Choroid plexus epithelial cell (primary cell): ENCODE results near the gene KRTAP19-4.
"Not testable (repeated sequence)": the region's sequence is repeated elsewhere in the genome, so short reads cannot be mapped to it uniquely, and the experiment has no call there.

Experiments
- DNase-seq: peaks from one replicate; pipeline ENCODE4 v3.0.0-alpha.2; 2010; ENCODE audit warnings: low read depth
- H3K4me3 ChIP-seq: 2 replicates; pipeline ENCODE4 v1.5.1; 2011; ENCODE audit warnings: low read depth, mild to moderate bottlenecking, control low read depth, low read length, moderate library complexity
- TF ChIP-seq, protein P1 (sequence below): conservative IDR thresholded peaks from 2 replicates; pipeline ENCODE4 v1.5.1; 2011; ENCODE audit warnings: low read depth, mild to moderate bottlenecking, control low read depth, inconsistent platforms, low read length, moderate library complexity

The KRTAP19-4 gene

GRCh38 chr21:30497065-30497464, at the start of gene KRTAP19-4:
TSS of gene KRTAP19-4 (minus strand) at chr21:30497165. CDS start at chr21:30497110, 55 bp downstream.
- TF ChIP-seq, protein P1, sequence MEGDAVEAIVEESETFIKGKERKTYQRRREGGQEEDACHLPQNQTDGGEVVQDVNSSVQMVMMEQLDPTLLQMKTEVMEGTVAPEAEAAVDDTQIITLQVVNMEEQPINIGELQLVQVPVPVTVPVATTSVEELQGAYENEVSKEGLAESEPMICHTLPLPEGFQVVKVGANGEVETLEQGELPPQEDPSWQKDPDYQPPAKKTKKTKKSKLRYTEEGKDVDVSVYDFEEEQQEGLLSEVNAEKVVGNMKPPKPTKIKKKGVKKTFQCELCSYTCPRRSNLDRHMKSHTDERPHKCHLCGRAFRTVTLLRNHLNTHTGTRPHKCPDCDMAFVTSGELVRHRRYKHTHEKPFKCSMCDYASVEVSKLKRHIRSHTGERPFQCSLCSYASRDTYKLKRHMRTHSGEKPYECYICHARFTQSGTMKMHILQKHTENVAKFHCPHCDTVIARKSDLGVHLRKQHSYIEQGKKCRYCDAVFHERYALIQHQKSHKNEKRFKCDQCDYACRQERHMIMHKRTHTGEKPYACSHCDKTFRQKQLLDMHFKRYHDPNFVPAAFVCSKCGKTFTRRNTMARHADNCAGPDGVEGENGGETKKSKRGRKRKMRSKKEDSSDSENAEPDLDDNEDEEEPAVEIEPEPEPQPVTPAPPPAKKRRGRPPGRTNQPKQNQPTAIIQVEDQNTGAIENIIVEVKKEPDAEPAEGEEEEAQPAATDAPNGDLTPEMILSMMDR = no peak
- DNase-seq = no peak
- H3K4me3 ChIP-seq = no peak within 1 kb of the TSS

DNA sequence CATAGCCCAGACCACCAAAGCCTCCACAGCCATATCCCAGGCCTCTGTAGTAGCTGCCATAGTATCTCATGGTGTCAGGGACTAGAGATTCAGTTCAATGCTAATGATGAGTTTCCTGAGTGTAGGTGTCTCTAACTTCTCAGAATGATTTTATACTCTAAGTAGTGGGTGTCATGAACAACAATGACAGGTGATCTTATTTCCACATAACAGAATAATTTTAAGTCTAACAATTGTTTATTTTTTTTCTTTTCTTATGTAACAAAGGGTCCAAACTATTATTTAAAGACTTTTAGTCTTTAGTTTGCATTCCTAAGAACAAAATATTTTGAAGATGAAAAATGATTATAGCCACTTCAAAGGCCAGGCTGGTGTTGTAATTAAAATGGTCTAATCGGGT, 44.8 kb upstream of the KRTAP19-4 start, which contains the start of gene KRTAP19-6:
TSS of gene KRTAP19-6 (minus strand) at position 101 of the 400 bp plus-strand sequence. CDS start at position 70, 31 bp downstream.
- H3K4me3 ChIP-seq = no peak within 1 kb of the TSS
- TF ChIP-seq, protein P1 = no peak
- no peak for DNase-seq

GRCh38 chr21:30518876-30519275, 21.9 kb upstream of the KRTAP19-4 start:
- H3K4me3 ChIP-seq = no peak overlapping the region
- DNase-seq = no peak
- TF ChIP-seq, protein P1 = no peak

GRCh38 chr21:30515681-30516080, 18.7 kb upstream of the KRTAP19-4 start:
- TF ChIP-seq, protein P1 = no peak
- no peak overlapping the region for H3K4me3 ChIP-seq
- no peak for DNase-seq

- DNase-seq, H3K4me3 ChIP-seq: not testable (repeated sequence)
Measured at GRCh38 chr21:30505621-30506205, 8.7 kb upstream of the KRTAP19-4 start.

GRCh38 chr21:30502041-30502440, 5.1 kb upstream of the KRTAP19-4 start, which contains the start of gene KRTAP19-5:
TSS of gene KRTAP19-5 (minus strand) at chr21:30502141. CDS start at chr21:30502090, 51 bp downstream.
- H3K4me3 ChIP-seq = no peak within 1 kb of the TSS
- TF ChIP-seq, protein P1 = no peak
- DNase-seq = no peak

- TF ChIP-seq, protein P1 = no peak
- no peak for DNase-seq
Measured at GRCh38 chr21:30491963-30492428, 5.0 kb downstream of the KRTAP19-4 start, which contains the start of gene KRTAP19-3. TSS of gene KRTAP19-3 (minus strand) at chr21:30492013. CDS start at chr21:30491957, 56 bp downstream.

More at GRCh38 chr21:30491963-30492428, 5.0 kb downstream of the KRTAP19-4 start, which contains the start of gene KRTAP19-3:
- no peak within 1 kb of the TSS for H3K4me3 ChIP-seq
